ENCODE results near the gene PANK2. TPM values are rescaled to one million over a fixed set of nuclear protein-coding genes. Genes with fewer than 3 reads are reported as not detected.
A peak's percentile ranks its signal among the peaks of the same experiment; 100 is the strongest.

PANK2 gene
- total RNA-seq, 1 experiment from 2014 or later = 41.6 TPM

GRCh38 chr20:3885715-3886114, 3.5 kb upstream of the PANK2 start:
- CTCF ChIA-PET = no interaction called here
- Histone ChIP-seq H3K27me3 (ENCODE audit: insufficient read depth, low read length) (no peaks in the 10 kb centered on the region), H3K27ac (ENCODE audit: low read depth, low read length) (no peak overlapping the region), H3K9ac (ENCODE audit: low read length) (no peak overlapping the region), H3K4me2 (ENCODE audit: low read length) (no peak overlapping the region), H2AFZ (ENCODE audit: low read depth, low read length, poor library complexity, severe bottlenecking) (no peak overlapping the region), H3K9me3 (ENCODE audit: control insufficient read depth in 1 of 2, insufficient read depth in 1 of 2, low read depth in 1 of 2, low read length in 2 of 2) (no peaks in the 10 kb centered on the region), H3K79me2 (ENCODE audit: insufficient read depth, low read length) (peaks cover 29% of the 10 kb centered on the region), H3K4me1 (ENCODE audit: control insufficient read depth in 1 of 2, insufficient read depth in 2 of 2, low read length in 2 of 2) (peaks cover 8 to 13% of the 10 kb centered on the region in 2 experiments), H4K20me1 (ENCODE audit: insufficient read depth) (peaks cover 7% of the 10 kb centered on the region; the same call in 1 of the 2 replicates), H3K36me3 (ENCODE audit: control insufficient read depth in 1 of 2, insufficient read depth in 2 of 2, low read length in 2 of 2) (0 out of 4 replicates have a peak, but pooled peaks cover 0 to 7% of the 10 kb centered on the region in 2 experiments), H3K4me3 (replicated peaks in 1 of 2; ENCODE audit: low read depth in 1 of 2, low read length in 2 of 2) (no peak overlapping the region), H3K9me2 (ENCODE audit: insufficient read depth) (no peaks in the 10 kb centered on the region)
- TF ChIP-seq EZH2phosphoT487 (IDR thresholded peaks at IDR 0.05; ENCODE audit: borderline replicate concordance) (no peak), ZFX (IDR thresholded peaks at IDR 0.05) (no peak), EZH2 (IDR thresholded peaks at IDR 0.05) (no peak), POLR2A (IDR thresholded peaks at IDR 0.05; ENCODE audit: borderline replicate concordance, extremely low read depth, insufficient read depth, insufficient read length) (no peak), SRF (IDR thresholded peaks at IDR 0.05; ENCODE audit: low read depth) (no peak), SIN3A (IDR thresholded peaks at IDR 0.05; ENCODE audit: low read depth) (no peak)
- intact Hi-C loops (cut with micrococcal nuclease) = loop anchor here (5.0 kb wide), 1 partner anchor 202 kb away; no protein-coding TSS in a partner anchor
- POLR2A ChIA-PET = interaction anchor here (0.8 to 1.6 kb wide), 2 partner anchors 10 to 14 kb away, joined by 3 read pairs; no protein-coding TSS in a partner anchor
- BruUV-seq (replicated peaks) = no TSS peak
- no peak for ATAC-seq
- RAD21 ChIA-PET (ENCODE audit: low non-redundant PET in 1 of 2, low total read pairs in 2 of 2, uncharacterized antibody in 2 of 2, unreplicated experiment in 2 of 2) = no interaction called here
- no peak for DNase-seq (ENCODE audit: low read depth, low spot score)

- ChIA-PET RAD21 (ENCODE audit: low non-redundant PET in 1 of 2, low total read pairs in 2 of 2, uncharacterized antibody in 2 of 2, unreplicated experiment in 2 of 2) (interaction anchor here in 1 of 2 experiments (0.9 kb wide), 1 partner anchor 71 kb away, joined by 7 read pairs; no protein-coding TSS in a partner anchor), CTCF (interaction anchor here (0.6 to 1.4 kb wide), 4 partner anchors 10 to 197 kb away, joined by 3 to 4 read pairs (median 3); no protein-coding TSS in a partner anchor), POLR2A (interaction anchor here (0.7 to 1.5 kb wide), 3 partner anchors 8 to 197 kb away, joined by 3 to 4 read pairs (median 3); no protein-coding TSS in a partner anchor)
- no TSS peak for BruUV-seq (replicated peaks)
- Histone ChIP-seq H3K27ac (ENCODE audit: low read depth, low read length) (peak overlapping the region; percentile 98), H3K9me3 (ENCODE audit: control insufficient read depth in 1 of 2, insufficient read depth in 1 of 2, low read depth in 1 of 2, low read length in 2 of 2) (no peaks in the 10 kb centered on the region), H3K9me2 (ENCODE audit: insufficient read depth) (no peaks in the 10 kb centered on the region), H3K36me3 (ENCODE audit: control insufficient read depth in 1 of 2, insufficient read depth in 2 of 2, low read length in 2 of 2) (peaks cover 4 to 20% of the 10 kb centered on the region in 2 experiments; a peak in 2 of 4 replicates), H3K79me2 (ENCODE audit: insufficient read depth, low read length) (peaks cover 52% of the 10 kb centered on the region), H3K4me2 (ENCODE audit: low read length) (peak overlapping the region; percentile 72), H3K27me3 (ENCODE audit: insufficient read depth, low read length) (no peaks in the 10 kb centered on the region), H3K4me3 (replicated peaks in 1 of 2; ENCODE audit: low read depth in 1 of 2, low read length in 2 of 2) (peak overlapping the region; percentile 68 to 83), H3K9ac (ENCODE audit: low read length) (peak overlapping the region; percentile 77), H3K4me1 (ENCODE audit: control insufficient read depth in 1 of 2, insufficient read depth in 2 of 2, low read length in 2 of 2) (peaks cover 26 to 35% of the 10 kb centered on the region in 2 experiments), H4K20me1 (ENCODE audit: insufficient read depth) (peaks cover 25% of the 10 kb centered on the region), H2AFZ (ENCODE audit: low read depth, low read length, poor library complexity, severe bottlenecking) (no peak overlapping the region)
- DNase-seq (ENCODE audit: low read depth, low spot score) (peak; percentile 26), ATAC-seq (peak; percentile 13)
- TF ChIP-seq REST (IDR thresholded peaks at IDR 0.05; ENCODE audit: low read depth) = no peak
- intact Hi-C loops (cut with micrococcal nuclease) = loop anchor here (5.0 kb wide), 1 partner anchor 199 kb away; no protein-coding TSS in a partner anchor
Measured at GRCh38 chr20:3887876-3888620, 1.1 kb upstream of the PANK2 start.
